ENCODE measurements around the gene MVB12B. TPM values are rescaled to one million over a fixed set of nuclear protein-coding genes. Genes with fewer than 3 reads are reported as not detected.

The MVB12B gene
- total and polyA plus RNA-seq, 2 of the 8 experiments (the other 6 are each of a cell fraction or from before 2014, with no cell fraction given): 2.6 to 5.0 TPM

GRCh38 chr9:126379661-126380360 is 53.2 kb downstream of the MVB12B start:
- Histone ChIP-seq H3K4me3 (ENCODE audit: extremely low read depth in 1 of 4, insufficient read depth in 2 of 4, low read depth in 3 of 4, low read length in 4 of 4) (no peak overlapping the region), H4K20me1 (replicated peaks in 1 of 2; ENCODE audit: control insufficient read depth in 1 of 2, insufficient read depth in 2 of 2, low read length in 2 of 2) (no peaks in the 10 kb centered on the region), H3K9ac (replicated peaks in 1 of 4; ENCODE audit: extremely low read depth in 1 of 4, low read depth in 3 of 4, low read length in 3 of 4) (no peak overlapping the region), H3K27me3 (replicated peaks in 1 of 4; ENCODE audit: control insufficient read depth in 3 of 4, extremely low read depth in 1 of 4, insufficient read depth in 3 of 4, low read length in 3 of 4) (no peaks in the 10 kb centered on the region), H4K91ac (replicated peaks; ENCODE audit: insufficient read length, low read length) (no peak overlapping the region), H3K4ac (replicated peaks; ENCODE audit: insufficient read length, low read depth, low read length) (no peak overlapping the region), H3K23ac (ENCODE audit: insufficient read length) (no peak overlapping the region), H2AFZ (ENCODE audit: low read length) (no peak overlapping the region), H2BK15ac (ENCODE audit: low read length) (no peak overlapping the region), H3K14ac (ENCODE audit: insufficient read length) (no peak overlapping the region), H3K23me2 (ENCODE audit: low read depth, low read length) (no peaks in the 10 kb centered on the region), H3K36me3 (ENCODE audit: control insufficient read depth in 2 of 4, insufficient read depth in 4 of 4, low read length in 3 of 4) (no peaks in the 10 kb centered on the region), H3K4me1 (replicated peaks in 1 of 4; ENCODE audit: control insufficient read depth in 3 of 4, insufficient read depth in 4 of 4, low read length in 3 of 4) (peaks cover 2 to 17% (median 12%) of the 10 kb centered on the region in 4 experiments), H3K79me1 (ENCODE audit: low read depth, low read length) (no peaks in the 10 kb centered on the region), H3K4me2 (ENCODE audit: insufficient read depth in 1 of 2, low read depth in 2 of 2, low read length in 2 of 2) (no peak overlapping the region), H3K27ac (ENCODE audit: low read depth, low read length) (no peak overlapping the region), H4K8ac (ENCODE audit: extremely low read depth, insufficient read depth, low read length) (no peak overlapping the region), H3K56ac (replicated peaks; ENCODE audit: insufficient read length, low read depth, low read length) (no peak overlapping the region), H2AK5ac (ENCODE audit: low read depth, low read length) (no peak overlapping the region), H3K18ac (ENCODE audit: extremely low read depth, low read length) (no peak overlapping the region), H2BK120ac (replicated peaks; ENCODE audit: low read depth, low read length) (no peak overlapping the region), H2BK5ac (ENCODE audit: low read depth, low read length) (no peak overlapping the region), H3K79me2 (ENCODE audit: control insufficient read depth in 1 of 2, insufficient read depth in 2 of 2, low read length in 2 of 2) (no peaks in the 10 kb centered on the region), H2BK12ac (ENCODE audit: low read depth, low read length) (no peak overlapping the region), H2BK20ac (ENCODE audit: low read length) (no peak overlapping the region), H4K5ac (ENCODE audit: insufficient read length, low read depth, low read length) (no peak overlapping the region), H3K9me3 (ENCODE audit: insufficient read depth in 2 of 2, low read depth in 1 of 2, low read length in 1 of 2) (no peaks in the 10 kb centered on the region)
- CTCF ChIA-PET (ENCODE audit: partially characterized antibody): interaction anchor here (1.1 to 3.4 kb wide), 4 partner anchors 10 to 103 kb away, joined by 3 to 17 read pairs (median 4); no protein-coding TSS in a partner anchor
- 91% methylated on average over 9 of the region's 9 CpGs; no CpG with 5 or more reads in 1 of the 2 experiments for WGBS, 2 experiments (ENCODE audit: extremely low coverage in 1 of 2, insufficient coverage in 1 of 2, insufficient read length in 1 of 2, insufficient replicate concordance in 2 of 2, low coverage in 1 of 2, low lambda C conversion rate in 2 of 2, missing lambda C conversion rate in 1 of 2)
- POLR2A ChIA-PET (ENCODE audit: partially characterized antibody): interaction anchor here (0.6 kb wide), 1 partner anchor 1129 kb away, joined by 4 read pairs; no protein-coding TSS in a partner anchor
- DNase-seq (ENCODE audit: low read depth in 1 of 2, low spot score in 2 of 2) (no peak), FAIRE-seq (no peak)
- TF ChIP-seq HDAC2 (IDR thresholded peaks at IDR 0.05; ENCODE audit: borderline replicate concordance in 1 of 2, low read depth in 2 of 2, low read length in 2 of 2): no peak
- TF ChIP-seq FOSL1 (IDR thresholded peaks at IDR 0.05; ENCODE audit: insufficient read depth, low read depth, low read length): no peak
- TF ChIP-seq POU5F1 (IDR thresholded peaks at IDR 0.05; ENCODE audit: low read depth, low read length): no peak
- no peak for TF ChIP-seq GTF2F1 (IDR thresholded peaks at IDR 0.05; ENCODE audit: borderline replicate concordance, low read depth, low read length)
- no peak for TF ChIP-seq ASH2L (IDR thresholded peaks at IDR 0.05; ENCODE audit: low read length)
- no peak for TF ChIP-seq BACH1 (IDR thresholded peaks at IDR 0.05; ENCODE audit: low read length)
- no peak for TF ChIP-seq MAFK (IDR thresholded peaks at IDR 0.05; ENCODE audit: low read depth, low read length)
- TF ChIP-seq TAF7 (optimal IDR thresholded peaks at IDR 0.05; ENCODE audit: borderline replicate concordance, low read depth, low read length): no peak
